ENCODE measurements around the gene DNM3.

The DNM3 gene

DNA sequence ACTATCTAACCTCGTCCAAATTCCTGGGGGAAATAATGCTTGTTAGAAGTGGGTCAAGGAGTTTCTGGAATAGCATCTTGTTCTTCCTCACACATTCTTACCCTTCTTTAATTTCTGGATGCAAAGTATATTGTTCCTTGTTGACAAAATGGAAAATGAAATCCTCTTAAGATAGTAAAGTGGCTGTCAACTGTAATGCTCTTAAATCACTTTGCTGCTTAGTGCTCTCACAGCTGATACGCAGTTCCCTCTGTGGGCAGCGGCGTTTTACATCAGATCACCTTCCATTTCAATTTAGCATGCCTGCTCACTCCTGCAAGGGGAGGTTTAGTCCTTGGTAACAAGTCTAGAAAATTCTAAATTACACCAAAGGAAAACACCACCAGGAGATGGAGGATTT is 113.1 kb downstream of the DNM3 start:
- Mint-ChIP-seq H3K27ac (no peak overlapping the region), H3K36me3 (ENCODE audit: low read depth) (no peaks in the 10 kb centered on the region), H3K4me1 (no peaks in the 10 kb centered on the region), H3K4me3 (no peak overlapping the region), H3K9me3 (no peaks in the 10 kb centered on the region), H3K27me3 (ENCODE audit: low read depth) (no peaks in the 10 kb centered on the region)
- TF ChIP-seq CTCF (IDR thresholded peaks at IDR 0.05; ENCODE audit: unreplicated experiment in 3 of 3) = no peak

DNA sequence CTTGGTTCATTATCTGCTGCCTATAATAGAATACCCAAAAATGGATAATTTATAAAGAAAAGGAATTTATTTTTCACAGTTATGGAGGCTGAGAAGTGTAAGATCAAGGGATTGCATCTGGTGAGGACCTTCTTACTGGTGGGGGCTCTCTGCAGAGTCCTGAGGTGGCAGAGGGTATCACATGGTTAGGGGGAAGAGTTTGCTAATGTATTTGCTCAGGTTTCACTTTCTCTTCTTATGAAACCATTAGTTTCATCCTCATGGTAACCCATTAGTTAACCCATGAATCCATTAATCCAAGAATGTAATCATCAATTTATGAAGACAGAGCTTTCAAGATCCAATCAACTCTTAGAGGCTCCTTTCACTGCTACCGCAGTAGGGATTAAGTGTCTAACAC is 120.6 kb downstream of the DNM3 start:
- Mint-ChIP-seq H3K4me1 (peaks cover 5% of the 10 kb centered on the region), H3K27me3 (ENCODE audit: low read depth) (no peaks in the 10 kb centered on the region), H3K9me3 (no peaks in the 10 kb centered on the region), H3K36me3 (ENCODE audit: low read depth) (no peaks in the 10 kb centered on the region), H3K4me3 (no peak overlapping the region), H3K27ac (no peak overlapping the region)
- no peak for TF ChIP-seq CTCF (IDR thresholded peaks at IDR 0.05; ENCODE audit: unreplicated experiment in 3 of 3)

- no peaks in the 10 kb centered on the region for H3K27me3 Mint-ChIP-seq (ENCODE audit: low read depth)
- no peak overlapping the region for H3K27ac Mint-ChIP-seq
- no peaks in the 10 kb centered on the region for H3K9me3 Mint-ChIP-seq
- peaks cover 13% of the 10 kb centered on the region for H3K4me1 Mint-ChIP-seq
- no peak for TF ChIP-seq CTCF (IDR thresholded peaks at IDR 0.05; ENCODE audit: unreplicated experiment in 3 of 3)
- no peaks in the 10 kb centered on the region for H3K36me3 Mint-ChIP-seq (ENCODE audit: low read depth)
- H3K4me3 Mint-ChIP-seq = no peak overlapping the region
Measured at GRCh38 chr1:171963762-171964161, 122.5 kb downstream of the DNM3 start.

DNA sequence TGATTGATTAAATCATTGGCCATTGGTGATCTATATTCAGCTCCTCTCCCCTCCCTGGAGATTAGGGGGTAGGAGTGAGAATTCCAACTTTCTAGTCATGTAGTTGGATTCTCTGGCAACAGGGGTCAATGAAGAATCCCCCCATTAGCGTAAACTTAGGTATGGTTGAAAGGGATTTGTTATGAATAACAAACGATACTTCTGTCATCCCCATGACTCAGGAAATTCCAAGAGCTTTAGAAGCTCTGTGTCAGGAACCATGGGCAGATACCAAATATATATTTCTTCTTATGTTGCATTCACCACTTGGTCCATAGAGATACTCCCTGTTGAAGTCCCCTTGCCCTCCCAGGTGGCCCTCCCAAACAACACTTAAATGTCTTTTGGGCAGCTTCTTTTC is 124.5 kb downstream of the DNM3 start:
- Mint-ChIP-seq H3K36me3 (ENCODE audit: low read depth) (no peaks in the 10 kb centered on the region), H3K27ac (peak overlapping the region in 1 of 3 experiments; percentile 37), H3K4me1 (peaks cover 13% of the 10 kb centered on the region), H3K9me3 (no peaks in the 10 kb centered on the region), H3K27me3 (ENCODE audit: low read depth) (no peaks in the 10 kb centered on the region), H3K4me3 (no peak overlapping the region)
- no peak for TF ChIP-seq CTCF (IDR thresholded peaks at IDR 0.05; ENCODE audit: unreplicated experiment in 3 of 3)

- no peak overlapping the region for H3K4me3 Mint-ChIP-seq
- peaks cover 13% of the 10 kb centered on the region for H3K4me1 Mint-ChIP-seq
- H3K9me3 Mint-ChIP-seq = no peaks in the 10 kb centered on the region
- no peak for TF ChIP-seq CTCF (IDR thresholded peaks at IDR 0.05; ENCODE audit: unreplicated experiment in 3 of 3)
- no peaks in the 10 kb centered on the region for H3K27me3 Mint-ChIP-seq (ENCODE audit: low read depth)
- H3K27ac Mint-ChIP-seq = peak overlapping the region; percentile 37 to 74 (median 65)
- H3K36me3 Mint-ChIP-seq (ENCODE audit: low read depth) = no peaks in the 10 kb centered on the region
Measured at GRCh38 chr1:171966426-171967220, 125.3 kb downstream of the DNM3 start.

DNA sequence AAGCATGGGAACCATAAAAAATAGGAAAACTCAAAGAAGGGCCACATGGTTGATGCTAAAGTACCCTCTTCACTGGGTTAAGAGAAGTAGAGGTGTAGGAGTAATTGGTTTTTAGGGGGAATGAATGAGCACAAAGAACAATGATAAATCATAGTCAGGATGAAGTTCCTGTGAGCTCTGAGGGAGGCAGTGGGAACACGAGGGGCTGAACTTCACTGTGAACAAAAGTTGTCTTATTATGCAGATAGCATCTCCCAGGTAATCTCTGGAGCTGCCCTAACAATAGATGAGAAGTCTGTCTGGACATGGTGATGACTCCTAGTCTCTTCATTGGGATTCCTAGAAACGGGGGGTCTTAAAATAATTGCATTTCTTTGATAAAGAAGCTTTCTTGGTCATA is 127.9 kb downstream of the DNM3 start:
- peaks cover 13% of the 10 kb centered on the region for H3K4me1 Mint-ChIP-seq
- no peaks in the 10 kb centered on the region for H3K9me3 Mint-ChIP-seq
- H3K4me3 Mint-ChIP-seq = no peak overlapping the region
- no peaks in the 10 kb centered on the region for H3K36me3 Mint-ChIP-seq (ENCODE audit: low read depth)
- no peak overlapping the region for H3K27ac Mint-ChIP-seq
- no peak for TF ChIP-seq CTCF (IDR thresholded peaks at IDR 0.05; ENCODE audit: unreplicated experiment in 3 of 3)
- H3K27me3 Mint-ChIP-seq (ENCODE audit: low read depth) = no peaks in the 10 kb centered on the region
